BLaER1 (cell line): ENCODE results near the gene PCP4L1.
"Not testable (repeated sequence)": the region's sequence is repeated elsewhere in the genome, so short reads cannot be mapped to it uniquely, and the experiment has no call there.

Experiments used
- H3K27ac ChIP-seq: shearing (Covaris generic); formaldehyde crosslinking; 2 replicates; pipeline ENCODE4 v1.8.1; 2022
- H3K27me3 ChIP-seq: shearing (Covaris generic); formaldehyde crosslinking; 2 replicates; pipeline ENCODE4 v1.8.1; 2022
- H3K36me3 ChIP-seq: shearing (Covaris generic); formaldehyde crosslinking; 2 replicates; pipeline ENCODE4 v1.8.1; 2022
- H3K4me1 ChIP-seq: shearing (Covaris generic); formaldehyde crosslinking; 2 replicates; pipeline ENCODE4 v1.8.1; 2022
- H3K4me2 ChIP-seq: shearing (Covaris generic); formaldehyde crosslinking; 2 replicates; pipeline ENCODE4 v1.8.1; 2022
- H3K4me3 ChIP-seq: shearing (Covaris generic); formaldehyde crosslinking; 2 replicates; pipeline ENCODE4 v1.8.1; 2022
- H3K9ac ChIP-seq: shearing (Covaris generic); formaldehyde crosslinking; 2 replicates; pipeline ENCODE4 v1.8.1; 2022
- H3K9me3 ChIP-seq: shearing (Covaris generic); formaldehyde crosslinking; 2 replicates; pipeline ENCODE4 v1.8.1; 2022
- H4K20me1 ChIP-seq: shearing (Covaris generic); formaldehyde crosslinking; 2 replicates; pipeline ENCODE4 v1.8.1; 2022
- Cebpa-rat ChIP-seq: shearing (Covaris generic); IDR thresholded peaks from 2 replicates; pipeline ENCODE4 v1.8.1; 2022

Gene PCP4L1

DNA sequence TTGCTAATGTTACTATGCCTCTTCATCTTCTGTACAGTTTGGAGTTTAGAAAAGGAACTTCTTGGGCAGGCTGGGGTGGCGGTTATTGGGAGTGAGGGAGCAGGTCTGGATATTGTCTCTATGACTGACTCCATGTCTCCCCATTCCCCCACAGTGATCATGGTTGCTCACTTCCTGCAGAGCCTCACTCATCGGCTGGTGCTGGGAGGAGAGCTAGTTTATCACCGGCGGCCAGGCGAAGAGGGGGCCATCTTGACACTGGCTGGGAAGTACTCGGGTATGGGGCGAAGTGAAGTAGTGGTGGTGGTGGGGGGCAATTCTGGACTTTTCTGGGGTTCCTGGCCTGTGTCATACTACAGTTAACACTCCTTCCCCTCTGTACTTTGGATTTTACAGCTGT, 30.5 kb upstream of the PCP4L1 start:
- Histone ChIP-seq H3K4me2 (peak overlapping the region; percentile 95), H3K4me1 (peaks cover 27% of the 10 kb centered on the region), H3K9me3 (no peaks in the 10 kb centered on the region), H3K27me3 (no peaks in the 10 kb centered on the region), H3K27ac (peak overlapping the region; percentile 8; the same call in 1 of the 2 replicates), H3K9ac (no peak overlapping the region), H3K4me3 (0 out of 2 replicates have a peak overlapping the region, but pooled peaks have one; percentile 78), H3K36me3 (peaks cover 31% of the 10 kb centered on the region), H4K20me1 (no peaks in the 10 kb centered on the region)
- no peak for TF ChIP-seq Cebpa-rat

DNA sequence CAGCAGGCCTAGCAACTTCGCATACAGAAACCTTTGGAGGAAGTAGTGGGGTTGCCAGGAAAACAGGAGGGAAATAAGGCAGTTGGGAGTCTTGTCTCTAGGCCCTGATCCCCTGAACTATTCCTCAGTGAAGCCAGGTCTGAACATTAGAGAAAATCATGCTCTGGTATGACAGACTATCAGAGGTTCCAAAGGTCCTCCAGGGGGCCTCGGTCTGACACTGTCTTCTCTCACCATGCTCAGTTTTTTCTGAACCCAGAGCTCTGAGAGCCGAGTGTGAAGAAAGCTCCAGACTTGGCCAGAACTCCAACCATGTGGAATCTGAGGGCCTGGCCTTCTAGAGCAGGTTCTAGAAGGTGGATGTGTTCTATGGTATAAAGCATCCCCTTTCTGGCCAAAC, 28.6 kb upstream of the PCP4L1 start:
- Histone ChIP-seq H4K20me1 (no peaks in the 10 kb centered on the region), H3K9ac (no peak overlapping the region), H3K4me3 (no peak overlapping the region), H3K36me3 (peaks cover 31% of the 10 kb centered on the region), H3K4me1 (peaks cover 26% of the 10 kb centered on the region), H3K9me3 (no peaks in the 10 kb centered on the region), H3K4me2 (no peak overlapping the region), H3K27ac (no peak overlapping the region), H3K27me3 (no peaks in the 10 kb centered on the region)
- TF ChIP-seq Cebpa-rat: no peak

DNA sequence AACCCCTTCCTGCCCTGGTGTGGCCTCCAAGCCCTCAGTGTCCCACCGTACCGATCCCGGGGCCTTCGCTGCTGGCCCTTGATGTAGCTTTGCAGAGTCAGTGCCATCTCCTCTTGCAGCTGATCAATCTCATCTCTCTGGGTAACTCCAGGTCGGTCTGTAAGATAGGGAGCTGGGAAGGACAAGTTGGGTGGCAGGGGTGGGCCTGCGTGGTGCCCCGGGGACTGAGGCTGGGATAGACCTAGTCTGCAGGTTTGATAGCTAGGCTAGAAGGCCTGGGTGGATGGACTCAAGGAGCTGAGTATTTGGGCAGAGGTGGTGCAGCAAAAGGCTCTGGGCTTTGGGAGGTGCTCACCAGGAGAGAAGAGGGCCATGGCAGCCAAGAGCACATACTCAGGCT, 27.8 kb upstream of the PCP4L1 start:
- Histone ChIP-seq H3K36me3 (peaks cover 31% of the 10 kb centered on the region), H3K4me3 (no peak overlapping the region), H3K4me1 (peaks cover 21% of the 10 kb centered on the region), H4K20me1 (no peaks in the 10 kb centered on the region), H3K4me2 (no peak overlapping the region), H3K27ac (no peak overlapping the region), H3K9me3 (no peaks in the 10 kb centered on the region), H3K9ac (no peak overlapping the region), H3K27me3 (no peaks in the 10 kb centered on the region)
- TF ChIP-seq Cebpa-rat: no peak

DNA sequence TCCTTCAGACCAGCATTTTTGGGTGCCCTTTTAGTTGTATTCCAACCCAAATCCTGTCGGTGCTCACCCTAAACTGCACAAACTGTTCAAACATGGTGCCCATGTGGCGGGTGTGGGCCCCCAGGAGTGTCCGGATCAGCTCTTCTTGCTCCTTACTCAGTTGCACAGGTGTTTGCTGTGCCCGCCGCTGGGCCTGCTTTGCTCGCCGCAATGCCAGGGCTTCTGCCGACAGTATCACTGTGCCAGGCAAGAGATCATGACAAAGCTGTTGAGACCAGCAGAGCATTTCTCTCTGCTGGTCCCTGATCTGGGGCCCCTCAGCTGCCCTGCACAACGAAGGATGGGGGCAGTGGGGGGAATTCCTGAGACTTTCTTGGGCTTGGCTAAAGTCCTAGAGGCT, 25.4 kb upstream of the PCP4L1 start:
- Histone ChIP-seq H3K27me3 (no peaks in the 10 kb centered on the region), H3K4me3 (no peak overlapping the region), H3K9me3 (no peaks in the 10 kb centered on the region), H3K4me1 (peaks cover 1% of the 10 kb centered on the region), H3K4me2 (no peak overlapping the region), H4K20me1 (no peaks in the 10 kb centered on the region), H3K27ac (no peak overlapping the region), H3K9ac (no peak overlapping the region), H3K36me3 (peaks cover 31% of the 10 kb centered on the region)
- no peak for TF ChIP-seq Cebpa-rat

DNA sequence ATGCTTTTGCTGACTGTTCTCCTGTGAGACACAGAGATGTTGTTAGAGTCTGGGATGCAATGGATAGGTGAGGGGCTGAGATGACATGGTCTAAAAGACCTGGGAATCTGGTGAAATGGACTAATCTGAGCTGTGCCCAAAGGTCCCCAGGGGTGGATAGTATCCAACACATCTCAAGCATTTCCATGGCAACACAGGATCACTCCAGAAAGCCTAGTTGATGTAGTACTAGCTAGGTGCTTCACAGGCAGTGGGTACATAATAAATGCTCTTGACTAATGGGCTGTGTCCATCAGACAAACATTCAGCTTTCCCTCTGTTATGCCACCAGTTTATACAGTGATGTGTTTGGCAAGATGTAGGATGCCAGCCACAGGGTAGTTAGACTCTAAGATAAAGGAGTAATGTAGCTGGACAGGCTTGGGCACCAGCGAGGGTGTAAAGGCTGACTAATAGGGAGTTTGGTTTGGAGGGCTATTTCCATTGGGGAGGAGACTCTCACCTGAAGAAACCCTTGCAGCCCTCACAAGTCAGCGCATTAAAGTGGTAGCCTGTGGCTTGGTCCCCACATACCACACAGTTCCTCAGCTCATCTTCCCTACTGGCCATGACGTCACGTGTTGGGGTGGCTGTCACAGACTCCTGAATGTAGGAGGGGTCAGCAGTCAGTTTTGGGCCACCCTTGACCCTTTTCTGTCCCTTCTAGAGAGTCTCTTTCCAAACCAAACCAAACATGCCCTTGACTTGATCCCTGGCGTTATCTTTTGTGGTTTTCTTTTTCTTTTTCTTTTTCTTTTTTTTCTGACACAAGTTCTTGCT, 22.4 kb upstream of the PCP4L1 start:
- TF ChIP-seq Cebpa-rat: no peak
- H3K27ac ChIP-seq: no peak overlapping the region
- H3K4me1 ChIP-seq: no peaks in the 10 kb centered on the region
- H3K9ac ChIP-seq: no peak overlapping the region
- no peak overlapping the region for H3K4me3 ChIP-seq
- H4K20me1 ChIP-seq: no peaks in the 10 kb centered on the region
- no peak overlapping the region for H3K4me2 ChIP-seq
- no peaks in the 10 kb centered on the region; the same call in 1 of the 2 replicates for H3K27me3 ChIP-seq
- H3K9me3 ChIP-seq: no peaks in the 10 kb centered on the region
- no peaks in the 10 kb centered on the region for H3K36me3 ChIP-seq

DNA sequence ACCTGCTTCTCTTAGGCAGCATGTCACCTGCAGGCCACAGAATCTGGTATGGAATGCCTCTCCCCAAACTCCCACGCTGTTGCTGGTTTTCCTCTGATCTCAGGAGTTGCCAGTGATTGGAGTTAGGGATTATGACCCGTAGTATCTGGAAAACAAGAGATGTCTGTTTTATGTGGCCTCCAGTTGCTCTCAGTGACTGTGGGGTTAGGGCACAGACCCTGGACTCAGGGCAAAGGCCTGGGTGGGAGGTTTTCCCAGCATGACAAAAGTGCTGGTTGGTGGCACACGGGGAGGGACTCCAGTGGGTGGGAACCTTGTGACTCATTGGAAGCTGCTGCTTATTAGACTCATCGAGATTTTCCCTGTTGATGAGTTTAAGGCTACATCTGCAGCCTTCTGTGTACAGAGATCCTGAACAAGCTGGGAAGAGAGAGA, 20.5 kb upstream of the PCP4L1 start, which contains the start of gene NR1I3:
Gene NR1I3 (minus strand): TSS at position 165 of the 435 bp plus-strand sequence. CDS start 1,638 bp downstream, outside the sequence.
- Histone ChIP-seq H4K20me1 (no peaks in the 10 kb centered on the region), H3K27me3 (no peaks in the 10 kb centered on the region; the same call in 1 of the 2 replicates), H3K4me2 (no peak within 1 kb of the TSS), H3K4me3 (no peak within 1 kb of the TSS), H3K4me1 (no peaks in the 10 kb centered on the region), H3K27ac (no peak within 1 kb of the TSS), H3K9me3 (no peaks in the 10 kb centered on the region), H3K36me3 (no peaks in the 10 kb centered on the region), H3K9ac (no peak within 1 kb of the TSS)
- TF ChIP-seq Cebpa-rat: no peak

DNA sequence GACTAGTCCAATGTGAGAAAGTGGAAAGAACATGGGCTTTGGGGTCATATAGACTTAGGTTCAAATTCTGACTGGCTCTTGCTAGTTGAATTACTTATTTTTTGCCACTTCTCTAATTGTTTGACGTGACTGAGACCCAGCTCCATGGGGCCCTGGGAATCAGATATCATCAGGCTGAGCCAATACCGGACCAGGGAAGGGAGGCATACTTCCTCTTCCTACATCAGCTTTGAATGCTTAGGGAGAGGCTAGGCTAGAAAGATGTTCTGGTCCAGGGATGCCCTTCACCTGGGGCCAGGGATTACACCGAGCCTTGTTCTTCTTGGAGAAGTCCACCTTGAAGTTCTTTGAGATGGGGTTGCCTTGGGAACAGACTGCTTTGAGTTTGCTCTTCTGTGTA, 16.9 kb upstream of the PCP4L1 start:
- H3K4me1 ChIP-seq: no peaks in the 10 kb centered on the region
- H3K27me3 ChIP-seq: no peaks in the 10 kb centered on the region; the same call in 1 of the 2 replicates
- no peak overlapping the region for H3K27ac ChIP-seq
- no peak overlapping the region for H3K9ac ChIP-seq
- no peaks in the 10 kb centered on the region for H3K9me3 ChIP-seq
- H3K36me3 ChIP-seq: no peaks in the 10 kb centered on the region
- H4K20me1 ChIP-seq: no peaks in the 10 kb centered on the region
- no peak for TF ChIP-seq Cebpa-rat
- H3K4me3 ChIP-seq: no peak overlapping the region
- no peak overlapping the region for H3K4me2 ChIP-seq

DNA sequence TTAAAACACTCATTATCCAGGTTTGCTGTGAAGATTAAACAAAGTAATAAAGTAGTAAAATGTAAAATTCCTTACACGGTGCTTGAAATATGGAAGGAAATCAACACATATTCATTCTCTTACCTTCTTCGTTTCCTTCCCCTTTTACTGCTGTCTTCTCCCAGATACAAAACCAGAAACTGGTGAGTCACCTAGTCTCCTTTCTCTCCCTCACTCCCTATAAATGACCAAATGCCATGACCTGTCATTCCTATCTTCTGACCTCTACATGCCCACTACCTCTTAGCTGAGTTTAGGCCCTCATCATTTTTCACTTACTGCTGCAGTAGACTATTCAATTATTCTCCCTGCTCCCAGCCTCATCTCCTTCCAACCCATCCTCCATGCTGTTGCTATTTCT, 16.2 kb upstream of the PCP4L1 start:
- Histone ChIP-seq H3K27ac (no peak overlapping the region), H3K4me1 (no peaks in the 10 kb centered on the region), H3K4me2 (no peak overlapping the region), H3K9me3 (no peaks in the 10 kb centered on the region), H4K20me1 (no peaks in the 10 kb centered on the region), H3K4me3 (no peak overlapping the region), H3K9ac (no peak overlapping the region), H3K36me3 (no peaks in the 10 kb centered on the region), H3K27me3 (no peaks in the 10 kb centered on the region; the same call in 1 of the 2 replicates)
- no peak for TF ChIP-seq Cebpa-rat

DNA sequence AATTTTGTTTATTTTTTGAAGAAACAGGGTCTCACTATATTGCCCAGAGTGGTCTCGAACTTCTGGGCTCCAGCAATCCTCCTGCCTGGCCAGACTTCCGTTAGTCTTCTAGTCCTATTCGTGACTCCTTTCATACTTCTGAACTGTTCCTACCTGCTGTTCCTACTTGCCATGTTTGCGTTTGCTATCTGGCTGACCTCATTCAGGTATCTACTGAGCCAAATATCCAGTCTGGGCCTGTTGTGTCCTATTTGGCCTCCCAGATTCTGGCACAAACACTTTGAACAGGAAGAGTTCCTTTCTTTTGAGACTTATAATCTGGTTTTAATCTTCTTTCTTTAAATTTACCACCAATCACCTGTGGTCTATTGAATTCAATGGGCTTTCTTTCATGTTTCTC, 13.7 kb upstream of the PCP4L1 start:
- H3K9me3 ChIP-seq: peaks cover 2% of the 10 kb centered on the region; the same call in 1 of the 2 replicates
- H3K4me3 ChIP-seq: no peak overlapping the region
- no peak overlapping the region for H3K9ac ChIP-seq
- H3K4me1 ChIP-seq: no peaks in the 10 kb centered on the region
- no peak overlapping the region for H3K27ac ChIP-seq
- H4K20me1 ChIP-seq: no peaks in the 10 kb centered on the region
- no peak overlapping the region for H3K4me2 ChIP-seq
- TF ChIP-seq Cebpa-rat: no peak
- H3K27me3 ChIP-seq: no peaks in the 10 kb centered on the region; the same call in 1 of the 2 replicates
- H3K36me3 ChIP-seq: no peaks in the 10 kb centered on the region

DNA sequence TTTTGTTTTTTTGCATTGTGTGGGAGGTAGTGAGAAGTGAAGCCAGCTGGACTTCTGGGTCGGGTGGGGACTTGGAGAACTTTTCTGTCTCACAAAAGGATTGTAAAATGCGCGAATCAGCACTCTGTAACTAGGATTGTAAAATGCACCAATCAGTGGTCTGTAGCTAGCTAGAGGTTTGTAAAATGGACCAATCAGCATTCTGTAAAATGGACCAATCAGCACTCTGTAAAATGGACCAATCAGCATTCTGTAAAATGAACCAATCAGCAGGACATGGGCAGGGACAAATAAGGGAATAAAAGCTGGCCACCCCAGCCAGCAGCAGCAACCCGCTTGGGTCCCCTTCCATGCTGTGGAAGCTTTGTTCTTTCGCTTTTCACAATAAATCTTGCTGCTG, 8.4 kb upstream of the PCP4L1 start:
- not testable (repeated sequence) for H3K36me3 ChIP-seq, H3K4me3 ChIP-seq, H4K20me1 ChIP-seq, H3K27me3 ChIP-seq, H3K9ac ChIP-seq, H3K27ac ChIP-seq, H3K4me2 ChIP-seq, H3K4me1 ChIP-seq
- peaks cover 15% of the 10 kb centered on the region; the same call in 1 of the 2 replicates for H3K9me3 ChIP-seq
